ENCODE results near the gene PIK3CB.

DNA sequence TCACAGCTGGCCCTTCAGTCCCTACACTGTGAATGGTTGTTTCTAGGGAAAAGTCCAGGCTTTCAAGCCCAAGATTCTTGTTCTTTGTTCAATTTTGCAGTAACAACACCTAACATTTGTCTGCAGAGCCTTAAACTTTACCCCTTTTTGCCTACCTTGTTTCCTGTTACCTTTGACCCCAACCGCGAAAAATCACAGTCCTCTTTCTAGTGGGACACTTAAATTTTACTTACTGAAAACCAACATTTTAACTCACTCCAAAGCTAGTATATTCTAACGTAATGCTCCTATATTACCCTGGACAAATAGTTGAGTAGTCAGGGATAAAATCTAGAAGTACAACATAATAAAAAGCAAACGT, 649 bp upstream of the PIK3CB start:
- no peak for TF ChIP-seq SIN3A (IDR thresholded peaks at IDR 0.05; ENCODE audit: low read depth, low read length)
- TF ChIP-seq RFX5 (IDR thresholded peaks at IDR 0.05; ENCODE audit: low read depth, low read length): no peak
- no peak for TF ChIP-seq HDAC6 (IDR thresholded peaks at IDR 0.05; ENCODE audit: unreplicated experiment)
- TF ChIP-seq, protein P1, sequence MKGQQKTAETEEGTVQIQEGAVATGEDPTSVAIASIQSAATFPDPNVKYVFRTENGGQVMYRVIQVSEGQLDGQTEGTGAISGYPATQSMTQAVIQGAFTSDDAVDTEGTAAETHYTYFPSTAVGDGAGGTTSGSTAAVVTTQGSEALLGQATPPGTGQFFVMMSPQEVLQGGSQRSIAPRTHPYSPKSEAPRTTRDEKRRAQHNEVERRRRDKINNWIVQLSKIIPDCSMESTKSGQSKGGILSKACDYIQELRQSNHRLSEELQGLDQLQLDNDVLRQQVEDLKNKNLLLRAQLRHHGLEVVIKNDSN (IDR thresholded peaks at IDR 0.05; ENCODE audit: borderline replicate concordance, extremely low read length, insufficient read depth, low read depth, low read length): no peak
- no peak for TF ChIP-seq TCF12 (IDR thresholded peaks at IDR 0.05; ENCODE audit: low read depth, low read length)
- TF ChIP-seq ZBTB4 (CRISPR knock-in tag; IDR thresholded peaks at IDR 0.05): no peak
- TF ChIP-seq, protein P2, sequence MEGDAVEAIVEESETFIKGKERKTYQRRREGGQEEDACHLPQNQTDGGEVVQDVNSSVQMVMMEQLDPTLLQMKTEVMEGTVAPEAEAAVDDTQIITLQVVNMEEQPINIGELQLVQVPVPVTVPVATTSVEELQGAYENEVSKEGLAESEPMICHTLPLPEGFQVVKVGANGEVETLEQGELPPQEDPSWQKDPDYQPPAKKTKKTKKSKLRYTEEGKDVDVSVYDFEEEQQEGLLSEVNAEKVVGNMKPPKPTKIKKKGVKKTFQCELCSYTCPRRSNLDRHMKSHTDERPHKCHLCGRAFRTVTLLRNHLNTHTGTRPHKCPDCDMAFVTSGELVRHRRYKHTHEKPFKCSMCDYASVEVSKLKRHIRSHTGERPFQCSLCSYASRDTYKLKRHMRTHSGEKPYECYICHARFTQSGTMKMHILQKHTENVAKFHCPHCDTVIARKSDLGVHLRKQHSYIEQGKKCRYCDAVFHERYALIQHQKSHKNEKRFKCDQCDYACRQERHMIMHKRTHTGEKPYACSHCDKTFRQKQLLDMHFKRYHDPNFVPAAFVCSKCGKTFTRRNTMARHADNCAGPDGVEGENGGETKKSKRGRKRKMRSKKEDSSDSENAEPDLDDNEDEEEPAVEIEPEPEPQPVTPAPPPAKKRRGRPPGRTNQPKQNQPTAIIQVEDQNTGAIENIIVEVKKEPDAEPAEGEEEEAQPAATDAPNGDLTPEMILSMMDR (IDR thresholded peaks at IDR 0.05 in 2 of 3, conservative IDR thresholded peaks at IDR 0.05 in 1 of 3; ENCODE audit: control insufficient read depth in 2 of 3, extremely low read depth in 1 of 3, insufficient read depth in 1 of 3, low read depth in 3 of 3, low read length in 3 of 3): no peak
- TF ChIP-seq NBN (IDR thresholded peaks at IDR 0.05): no peak
- no peak for TF ChIP-seq ATF3 (IDR thresholded peaks at IDR 0.05; ENCODE audit: borderline replicate concordance, extremely low read depth, low read depth, low read length)
- no peak for TF ChIP-seq CBX5 (IDR thresholded peaks at IDR 0.05; ENCODE audit: low read depth)
